Uterus (tissue), 2 donors: ENCODE measurements around the gene SYNGR2.

Source experiments
- CTCF ChIP-seq, 4 experiments: fragments of 200-600 bp in 2 of 4; fragments of 450-650 bp in 2 of 4; sonication (generic) in 2 of 4; IDR thresholded peaks; one replicate each; pipeline ENCODE4 v1.5.1; 2016 to 2019; ENCODE audit warnings: antibody characterized with exemption in 4 of 4, mild to moderate bottlenecking in 2 of 4, moderate library complexity in 1 of 4
- POLR2A ChIP-seq, 2 donors: fragments of 450-650 bp; IDR thresholded peaks; one replicate each; pipeline ENCODE4 v1.6.1; 2016; ENCODE audit warnings: antibody characterized with exemption in 2 of 2, mild to moderate bottlenecking in 1 of 2, moderate library complexity in 1 of 2

GRCh38 chr17:78159575-78160158 is 8.7 kb upstream of the SYNGR2 start:
- TF ChIP-seq CTCF (IDR thresholded peaks at IDR 0.05) = no peak
- TF ChIP-seq POLR2A (IDR thresholded peaks at IDR 0.05) = no peak
